Mucosa of descending colon (tissue), 3 donors: ENCODE measurements around the gene ITGAV. TPM values are rescaled to one million over a fixed set of nuclear protein-coding genes. Genes with fewer than 3 reads are reported as not detected.

Source experiments
- ATAC-seq: fragments of 200-7000 bp; cut with Tn5 transposase; one replicate; pipeline ENCODE4 v1.9.1; 2020; ENCODE audit warnings: mild to moderate bottlenecking, moderate library complexity
- DNase-seq, 3 donors: peaks; one replicate each; pipeline ENCODE4 v3.0.0-alpha.2; 2020
- H3K36me3 ChIP-seq: fragments of 200-600 bp; one replicate; pipeline ENCODE4 v1.8.0; 2021; ENCODE audit warnings: low read depth, mild to moderate bottlenecking
- H3K4me1 ChIP-seq: fragments of 200-600 bp; one replicate; pipeline ENCODE4 v1.8.0; 2021; ENCODE audit warnings: low read depth, mild to moderate bottlenecking
- H3K4me3 ChIP-seq: fragments of 200-600 bp; one replicate; pipeline ENCODE4 v1.8.0; 2021; ENCODE audit warnings: mild to moderate bottlenecking
- H3K9me3 ChIP-seq: fragments of 200-600 bp; one replicate; pipeline ENCODE4 v1.8.0; 2021; ENCODE audit warnings: mild to moderate bottlenecking
- intact Hi-C, 2 donors: fragments of 100-400 bp; cut with DNase I in 1 of 2; cut with micrococcal nuclease in 1 of 2; formaldehyde crosslinking; loops; one replicate each; pipeline versions ENCODE4 v1.11.0 to v1.11.1; 2022; cut with DNase I, micrococcal nuclease
- total RNA-seq, 3 donors: library from RNA; stranded (reverse); fragmentation: NEBNext Ultra II Directional in 2 of 3; extraction: Animal tissue kit (Norgen Biotek cat#: 25700) in 2 of 3; gene quantifications; one replicate each; pipeline versions ENCODE4 v1.2.1 to v1.2.4, GENCODE V29; 2021 to 2023
- TF ChIP-seq, protein P1 (sequence below): fragments of 200-600 bp; IDR thresholded peaks from one replicate; pipeline ENCODE4 v1.8.0; 2022; ENCODE audit warnings: antibody characterized with exemption, mild to moderate bottlenecking
- donor health status: DM: no; HTN: no; CAD: no; lungs with moderate emphysema.
- donor health status: DM: no; HTN: no; CAD: no.
- donor health status: DM: no; HTN: yes; CAD: no.

Gene ITGAV
- total RNA-seq, 3 donors from 2014 or later: 41.0 to 62.8 (median 47.2) TPM

DNA sequence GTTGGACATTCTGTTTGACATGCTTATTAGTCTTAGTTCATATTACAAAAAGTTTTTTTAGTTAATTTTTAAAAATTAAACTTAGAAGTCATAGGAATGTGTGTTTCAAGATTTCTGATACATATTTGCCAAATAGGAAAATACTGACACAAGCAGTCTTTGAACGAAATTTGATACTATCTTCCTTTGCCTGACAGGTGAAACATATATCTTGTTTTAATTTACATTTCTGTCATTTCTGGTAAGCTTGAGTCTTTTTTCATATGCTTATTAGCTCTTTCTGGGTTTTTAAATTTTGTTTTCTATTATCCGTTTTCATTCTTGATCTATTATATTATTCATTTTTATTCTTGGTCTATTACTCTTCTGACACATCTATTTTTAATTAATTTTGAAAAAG is 24.5 kb downstream of the ITGAV start:
- TF ChIP-seq, protein P1, sequence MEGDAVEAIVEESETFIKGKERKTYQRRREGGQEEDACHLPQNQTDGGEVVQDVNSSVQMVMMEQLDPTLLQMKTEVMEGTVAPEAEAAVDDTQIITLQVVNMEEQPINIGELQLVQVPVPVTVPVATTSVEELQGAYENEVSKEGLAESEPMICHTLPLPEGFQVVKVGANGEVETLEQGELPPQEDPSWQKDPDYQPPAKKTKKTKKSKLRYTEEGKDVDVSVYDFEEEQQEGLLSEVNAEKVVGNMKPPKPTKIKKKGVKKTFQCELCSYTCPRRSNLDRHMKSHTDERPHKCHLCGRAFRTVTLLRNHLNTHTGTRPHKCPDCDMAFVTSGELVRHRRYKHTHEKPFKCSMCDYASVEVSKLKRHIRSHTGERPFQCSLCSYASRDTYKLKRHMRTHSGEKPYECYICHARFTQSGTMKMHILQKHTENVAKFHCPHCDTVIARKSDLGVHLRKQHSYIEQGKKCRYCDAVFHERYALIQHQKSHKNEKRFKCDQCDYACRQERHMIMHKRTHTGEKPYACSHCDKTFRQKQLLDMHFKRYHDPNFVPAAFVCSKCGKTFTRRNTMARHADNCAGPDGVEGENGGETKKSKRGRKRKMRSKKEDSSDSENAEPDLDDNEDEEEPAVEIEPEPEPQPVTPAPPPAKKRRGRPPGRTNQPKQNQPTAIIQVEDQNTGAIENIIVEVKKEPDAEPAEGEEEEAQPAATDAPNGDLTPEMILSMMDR: no peak
- ATAC-seq: no peak
- intact Hi-C loops: no loop called here

DNA sequence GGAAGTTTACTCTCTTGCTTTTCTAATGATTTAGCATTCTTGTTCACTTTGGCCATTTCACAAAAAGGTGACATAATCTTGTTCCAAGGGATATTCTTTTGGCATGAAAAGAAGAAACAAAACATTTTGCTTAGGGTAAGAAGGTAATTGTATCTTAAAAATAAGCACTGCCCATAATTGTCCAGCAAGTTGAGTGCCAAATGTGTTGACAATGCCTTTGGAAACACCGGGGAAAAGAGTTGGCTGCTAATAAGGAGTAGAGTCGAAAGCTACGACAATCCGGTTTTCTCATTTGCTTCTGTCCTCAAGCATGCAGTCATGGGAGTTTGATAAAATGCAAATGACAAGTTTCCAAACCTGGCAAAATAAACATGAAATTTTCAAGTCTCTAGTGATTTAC is 27.3 kb downstream of the ITGAV start:
- ATAC-seq (no peak), DNase-seq (no peak)
- no peaks in the 10 kb centered on the region for H3K9me3 ChIP-seq
- H3K36me3 ChIP-seq: no peaks in the 10 kb centered on the region
- H3K4me3 ChIP-seq: no peak overlapping the region
- H3K4me1 ChIP-seq: no peaks in the 10 kb centered on the region
- TF ChIP-seq, protein P1: no peak
- intact Hi-C loops: no loop called here

More for the DNA sequence above, 24.5 kb downstream of the ITGAV start:
- Histone ChIP-seq H3K4me1 (no peaks in the 10 kb centered on the region), H3K9me3 (no peaks in the 10 kb centered on the region), H3K36me3 (no peaks in the 10 kb centered on the region), H3K4me3 (no peak overlapping the region)
- no peak for DNase-seq

DNA sequence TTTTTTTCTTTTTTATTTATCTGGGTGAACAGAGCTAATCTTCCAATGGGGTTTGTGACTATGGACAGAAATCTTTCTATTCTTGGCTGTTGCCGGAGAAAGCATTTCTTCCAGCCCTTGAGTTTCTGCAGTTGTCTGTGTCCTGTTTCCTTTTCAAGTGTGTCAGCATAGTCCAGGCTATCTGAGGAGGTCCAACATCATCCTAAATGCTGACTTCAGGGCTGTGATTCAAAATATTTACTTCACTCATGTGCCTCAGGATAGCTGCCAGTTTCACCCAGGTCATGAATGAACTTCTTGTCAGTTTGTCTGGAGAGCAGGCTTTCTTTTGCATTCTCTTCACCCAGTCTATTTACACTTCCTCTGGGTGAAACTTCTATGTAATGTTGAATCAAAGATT is 27.9 kb downstream of the ITGAV start:
- H3K36me3 ChIP-seq: no peaks in the 10 kb centered on the region
- intact Hi-C loops: no loop called here
- ATAC-seq (no peak), DNase-seq (no peak)
- H3K4me3 ChIP-seq: no peak overlapping the region
- no peaks in the 10 kb centered on the region for H3K9me3 ChIP-seq
- TF ChIP-seq, protein P1: no peak
- H3K4me1 ChIP-seq: no peaks in the 10 kb centered on the region

DNA sequence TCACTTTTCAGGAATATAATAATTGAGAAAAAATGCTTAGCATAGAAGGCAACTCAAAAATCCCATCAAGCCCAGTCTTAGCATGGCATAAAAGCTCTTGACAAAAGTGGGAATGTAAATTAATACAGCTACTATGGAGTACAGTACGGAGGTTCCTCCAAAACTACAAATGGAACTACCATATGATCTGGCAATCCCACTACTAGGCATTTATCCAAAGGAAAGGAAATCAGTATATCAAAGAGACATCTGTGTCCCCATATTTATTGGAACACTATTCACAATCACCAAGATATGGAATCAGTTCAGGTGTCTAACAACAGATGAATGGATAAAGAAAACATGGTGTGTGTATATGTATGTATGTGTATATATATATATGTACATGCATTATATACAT is 28.8 kb downstream of the ITGAV start:
- ATAC-seq (no peak), DNase-seq (no peak)
- H3K4me3 ChIP-seq: no peak overlapping the region
- intact Hi-C loops: no loop called here
- no peaks in the 10 kb centered on the region for H3K4me1 ChIP-seq
- no peaks in the 10 kb centered on the region for H3K36me3 ChIP-seq
- H3K9me3 ChIP-seq: no peaks in the 10 kb centered on the region
- TF ChIP-seq, protein P1: no peak

DNA sequence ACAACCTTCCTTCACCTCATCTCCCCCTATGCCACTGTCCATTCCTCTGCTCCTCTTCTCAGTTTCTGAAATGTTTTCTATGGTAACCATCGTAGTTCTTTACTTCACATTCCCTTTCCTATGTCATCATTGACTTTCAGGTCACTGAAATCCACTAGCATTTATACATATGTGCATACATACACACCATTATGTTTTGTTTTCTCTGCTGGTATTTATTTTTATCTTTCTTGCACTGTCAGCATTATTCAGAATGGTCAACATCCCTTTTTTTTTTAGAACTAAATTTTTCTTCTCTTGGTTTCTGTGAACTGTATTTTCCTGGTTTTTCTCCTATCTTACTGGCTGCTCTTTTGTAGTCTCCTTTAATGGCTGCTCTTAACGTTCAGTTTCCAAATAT is 33.2 kb downstream of the ITGAV start:
- no peaks in the 10 kb centered on the region for H3K4me1 ChIP-seq
- DNase-seq (no peak), ATAC-seq (no peak)
- no peak overlapping the region for H3K4me3 ChIP-seq
- no peaks in the 10 kb centered on the region for H3K36me3 ChIP-seq
- TF ChIP-seq, protein P1: no peak
- H3K9me3 ChIP-seq: no peaks in the 10 kb centered on the region
- intact Hi-C loops: no loop called here

DNA sequence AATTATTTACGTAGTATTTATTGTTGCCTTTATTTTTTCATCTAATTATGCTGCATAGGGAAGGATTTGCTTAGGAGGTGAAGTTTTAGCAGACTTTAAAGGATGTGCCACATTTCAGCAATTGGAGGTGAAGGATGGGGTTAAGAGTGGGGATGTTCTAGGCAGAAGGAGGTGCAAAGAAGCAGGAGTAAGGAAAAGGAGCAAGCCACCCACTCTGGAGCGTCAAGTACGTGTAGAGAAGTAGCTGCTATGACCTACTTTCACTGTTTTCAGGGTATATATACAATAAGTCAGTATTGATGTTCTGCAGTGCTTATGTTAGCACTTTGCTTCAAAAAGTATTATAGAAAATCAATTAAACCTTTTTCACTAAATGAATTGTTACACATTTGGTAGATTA is 34.4 kb downstream of the ITGAV start:
- intact Hi-C loops: no loop called here
- Histone ChIP-seq H3K4me3 (no peak overlapping the region), H3K36me3 (no peaks in the 10 kb centered on the region), H3K9me3 (no peaks in the 10 kb centered on the region), H3K4me1 (no peaks in the 10 kb centered on the region)
- TF ChIP-seq, protein P1: no peak
- ATAC-seq (no peak), DNase-seq (no peak)
